Measurements from ENCODE around the gene MAPKBP1. TPM values are rescaled to one million over a fixed set of nuclear protein-coding genes. Genes with fewer than 3 reads are reported as not detected.

Gene MAPKBP1
- total RNA-seq, 1 experiment from 2014 or later = 14.5 TPM

- TF ChIP-seq ELF4 (CRISPR knock-in tag; IDR thresholded peaks at IDR 0.05; ENCODE audit: low read depth) (no peak), ZNF232 (CRISPR knock-in tag; IDR thresholded peaks at IDR 0.05) (no peak), MAX (CRISPR knock-in tag; IDR thresholded peaks at IDR 0.05) (no peak), EMX1 (CRISPR knock-in tag; IDR thresholded peaks at IDR 0.05) (no peak), AR (CRISPR knock-in tag; IDR thresholded peaks at IDR 0.05) (no peak)
- Mint-ChIP-seq H3K36me3 (no peaks in the 10 kb centered on the region), H3K4me1 (peaks cover 6% of the 10 kb centered on the region), H3K27me3 (ENCODE audit: low read depth) (no peaks in the 10 kb centered on the region), H3K27ac (no peak overlapping the region), H3K9me3 (no peaks in the 10 kb centered on the region), H3K4me3 (no peak overlapping the region)
- no peak for ATAC-seq
- no peak for DNase-seq (ENCODE audit: low spot score)
- POLR2A ChIA-PET = no interaction called here
- CTCF ChIA-PET = interaction anchor here (6.4 kb wide), 1 partner anchor 40 kb away, joined by 158 read pairs; the partner anchor contains the start of gene MAPKBP1
These were observed 39.1 kb downstream of the MAPKBP1 start for GRCh38 chr15:41813426-41813825.

GRCh38 chr15:41814534-41814933 lies 40.2 kb downstream of the MAPKBP1 start:
- ChIA-PET CTCF (interaction anchor here (6.4 kb wide), 1 partner anchor 41 kb away, joined by 158 read pairs; the partner anchor contains the start of gene MAPKBP1), POLR2A (interaction anchor here (0.5 to 0.6 kb wide), 2 partner anchors 34 to 1823 kb away, joined by 3 read pairs; no protein-coding TSS in a partner anchor)
- Mint-ChIP-seq H3K4me3 (no peak overlapping the region), H3K36me3 (no peaks in the 10 kb centered on the region), H3K27me3 (ENCODE audit: low read depth) (no peaks in the 10 kb centered on the region), H3K9me3 (no peaks in the 10 kb centered on the region), H3K4me1 (peaks cover 2% of the 10 kb centered on the region; the same call in 1 of the 2 replicates), H3K27ac (no peak overlapping the region)
- TF ChIP-seq, protein P1, sequence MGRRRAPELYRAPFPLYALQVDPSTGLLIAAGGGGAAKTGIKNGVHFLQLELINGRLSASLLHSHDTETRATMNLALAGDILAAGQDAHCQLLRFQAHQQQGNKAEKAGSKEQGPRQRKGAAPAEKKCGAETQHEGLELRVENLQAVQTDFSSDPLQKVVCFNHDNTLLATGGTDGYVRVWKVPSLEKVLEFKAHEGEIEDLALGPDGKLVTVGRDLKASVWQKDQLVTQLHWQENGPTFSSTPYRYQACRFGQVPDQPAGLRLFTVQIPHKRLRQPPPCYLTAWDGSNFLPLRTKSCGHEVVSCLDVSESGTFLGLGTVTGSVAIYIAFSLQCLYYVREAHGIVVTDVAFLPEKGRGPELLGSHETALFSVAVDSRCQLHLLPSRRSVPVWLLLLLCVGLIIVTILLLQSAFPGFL (CRISPR knock-in tag; IDR thresholded peaks at IDR 0.05; ENCODE audit: borderline replicate concordance) = no peak
- no peak for ATAC-seq
- DNase-seq (ENCODE audit: low spot score) = no peak

DNA sequence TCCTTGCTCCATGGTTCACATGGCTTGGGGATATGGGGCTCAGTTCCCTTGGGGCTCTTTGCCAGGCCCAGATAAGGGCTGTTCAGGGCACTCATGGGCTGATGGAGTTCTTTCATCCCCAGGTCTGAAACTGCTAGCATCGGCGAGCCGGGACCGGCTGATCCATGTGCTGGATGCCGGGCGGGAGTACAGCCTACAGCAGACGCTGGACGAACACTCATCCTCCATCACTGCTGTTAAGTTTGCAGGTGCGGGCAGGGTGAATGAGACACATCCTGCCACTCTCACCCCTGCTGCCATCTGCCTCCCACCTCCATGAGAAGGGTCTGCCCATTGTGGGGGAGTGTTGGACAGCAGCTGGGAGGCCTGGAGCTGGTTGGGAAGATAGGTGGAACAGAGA lies 42.5 kb downstream of the MAPKBP1 start:
- POLR2A ChIA-PET = interaction anchor here (1.0 kb wide), 1 partner anchor 10 kb away, joined by 4 read pairs; no protein-coding TSS in a partner anchor
- CTCF ChIA-PET = interaction anchor here (1.5 kb wide), 1 partner anchor 213 kb away, joined by 3 read pairs; no protein-coding TSS in a partner anchor
- no peaks in the 10 kb centered on the region for H3K27me3 Mint-ChIP-seq (ENCODE audit: low read depth)
- no peak overlapping the region for H3K27ac Mint-ChIP-seq
- H3K4me1 Mint-ChIP-seq = no peaks in the 10 kb centered on the region
- H3K36me3 Mint-ChIP-seq = no peaks in the 10 kb centered on the region
- TF ChIP-seq IRF2 (CRISPR knock-in tag; IDR thresholded peaks at IDR 0.05; ENCODE audit: borderline replicate concordance, low read depth) (no peak), ELF4 (CRISPR knock-in tag; IDR thresholded peaks at IDR 0.05; ENCODE audit: low read depth) (no peak), TCF7 (CRISPR knock-in tag; IDR thresholded peaks at IDR 0.05; ENCODE audit: low read depth) (no peak), GRHL2 (CRISPR knock-in tag; IDR thresholded peaks at IDR 0.05; ENCODE audit: insufficient replicate concordance, severe bottlenecking) (no peak), MLX (CRISPR knock-in tag; IDR thresholded peaks at IDR 0.05) (no peak), NR2C2 (CRISPR knock-in tag; IDR thresholded peaks at IDR 0.05) (no peak), ATF6 (CRISPR knock-in tag; IDR thresholded peaks at IDR 0.05) (no peak)
- DNase-seq (ENCODE audit: low spot score) = no peak
- H3K9me3 Mint-ChIP-seq = no peaks in the 10 kb centered on the region
- no peak overlapping the region for H3K4me3 Mint-ChIP-seq
- no peak for ATAC-seq

All from WTC11 (cell line).